ENCODE results near the gene WDR27.

GRCh38 chr6:169647637-169648036 lies 54.2 kb downstream of the WDR27 start:
- no peak for TF ChIP-seq CTCF (IDR thresholded peaks at IDR 0.05 in 4 of 5, conservative IDR thresholded peaks at IDR 0.05 in 1 of 5)
- TF ChIP-seq POLR2A (IDR thresholded peaks at IDR 0.05) = no peak

Measured in gastrocnemius medialis (tissue), 4 donors.